GM21381 (cell line): ENCODE results near the gene BAIAP2.
"Not testable (repeated sequence)": the region's sequence is repeated elsewhere in the genome, so short reads cannot be mapped to it uniquely, and the experiment has no call there.

Experiments
- ATAC-seq: cut with Tn5 transposase; IDR thresholded peaks from one replicate; pipeline ENCODE4 v1.9.1; 2021; ENCODE audit warnings: mild to moderate bottlenecking, moderate library complexity; ENCODE audit not compliant: unreplicated experiment

BAIAP2 gene

GRCh38 chr17:81154016-81154415, 119.1 kb downstream of the BAIAP2 start:
- not testable (repeated sequence) for ATAC-seq

- no peak for ATAC-seq
Measured at GRCh38 chr17:81154961-81155360, 120.0 kb downstream of the BAIAP2 start.

GRCh38 chr17:81156866-81157805, 122.2 kb downstream of the BAIAP2 start:
- ATAC-seq, result no peak

- no peak for ATAC-seq
Measured at GRCh38 chr17:81157848-81158687, 123.1 kb downstream of the BAIAP2 start.

DNA sequence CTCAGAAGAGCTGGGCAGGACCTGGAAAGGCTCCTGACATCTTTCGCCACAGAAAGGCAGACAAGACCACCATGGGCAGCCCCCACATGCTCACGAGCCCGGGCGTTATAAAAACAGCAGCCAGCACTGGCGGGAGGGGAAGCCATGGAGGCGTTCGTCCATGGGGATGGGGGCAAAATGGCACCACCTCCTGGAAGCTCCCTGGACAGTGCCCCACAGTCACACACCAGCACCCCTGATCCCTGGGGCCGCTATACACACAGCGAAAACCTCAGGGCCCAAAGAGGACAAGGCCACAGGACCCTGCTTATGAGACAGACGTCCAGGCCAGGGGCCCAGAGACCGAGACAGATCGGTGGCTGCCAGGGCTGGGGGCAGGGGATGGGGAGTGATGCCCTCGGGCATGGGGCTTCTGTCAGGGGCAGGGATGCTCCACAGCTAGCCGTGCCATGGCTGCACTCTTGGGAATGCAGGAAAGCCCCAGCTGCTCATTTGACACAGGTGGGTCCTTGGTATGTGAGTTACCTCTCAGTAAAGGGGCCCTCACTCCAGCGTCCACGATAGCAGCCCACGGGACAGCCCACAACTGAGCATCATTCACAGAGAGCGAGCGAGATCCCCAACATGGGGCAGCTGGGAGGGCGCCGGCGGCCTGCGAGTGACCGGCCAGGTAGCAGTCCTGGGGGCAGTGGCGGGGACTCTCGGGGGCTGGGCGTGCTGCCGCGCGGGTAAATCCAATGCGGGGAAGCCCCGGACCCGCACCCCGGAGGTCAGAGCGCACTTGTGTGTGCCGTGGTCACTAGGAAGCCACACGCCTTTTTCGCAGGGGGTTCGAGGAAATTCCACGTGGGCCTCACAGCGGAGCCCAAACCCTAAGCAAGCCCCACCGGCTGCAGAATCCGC, 124.0 kb downstream of the BAIAP2 start:
- ATAC-seq, result no peak

DNA sequence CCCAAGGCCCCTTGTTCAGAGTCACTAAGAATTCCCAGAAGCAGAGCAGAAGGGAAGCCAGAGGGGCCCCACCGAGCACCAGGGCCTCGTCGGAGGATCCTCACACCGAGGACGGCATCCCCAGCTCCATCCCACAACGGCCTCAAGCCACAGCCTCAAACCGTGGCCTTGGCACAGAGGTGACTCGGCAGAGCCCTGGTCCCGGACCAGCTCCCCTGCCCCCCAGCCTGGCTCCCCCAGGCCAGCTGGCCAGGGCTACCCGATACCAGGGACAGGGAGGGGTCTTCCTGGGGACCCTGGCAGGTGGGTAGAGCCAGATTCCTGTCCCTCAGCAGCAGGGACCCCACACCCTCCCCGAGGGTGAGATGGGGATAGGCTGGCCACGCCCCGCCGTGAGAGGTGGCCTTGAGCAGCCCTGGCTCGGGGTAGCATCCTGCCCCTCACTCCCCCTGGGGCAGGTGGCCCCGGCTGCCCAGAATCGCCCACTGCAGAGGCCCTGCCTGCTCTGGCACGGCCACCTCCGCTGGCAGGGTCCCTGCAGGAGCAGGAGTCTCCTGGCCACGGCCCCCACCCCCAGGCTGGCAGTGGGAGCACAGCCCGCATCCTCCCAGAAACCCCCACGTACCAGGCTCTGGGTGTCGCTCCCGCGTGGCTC, 124.8 kb downstream of the BAIAP2 start:
- no peak for ATAC-seq

- no peak for ATAC-seq
Measured at GRCh38 chr17:81160306-81160705, 125.4 kb downstream of the BAIAP2 start.

GRCh38 chr17:81160747-81161453, 125.9 kb downstream of the BAIAP2 start:
- ATAC-seq, result no peak

GRCh38 chr17:81161536-81161935, 126.6 kb downstream of the BAIAP2 start:
- ATAC-seq, result no peak

- no peak for ATAC-seq
Measured at GRCh38 chr17:81161972-81162371, 127.0 kb downstream of the BAIAP2 start.

- ATAC-seq, result no peak
Measured at GRCh38 chr17:81162491-81162890, 127.5 kb downstream of the BAIAP2 start.

DNA sequence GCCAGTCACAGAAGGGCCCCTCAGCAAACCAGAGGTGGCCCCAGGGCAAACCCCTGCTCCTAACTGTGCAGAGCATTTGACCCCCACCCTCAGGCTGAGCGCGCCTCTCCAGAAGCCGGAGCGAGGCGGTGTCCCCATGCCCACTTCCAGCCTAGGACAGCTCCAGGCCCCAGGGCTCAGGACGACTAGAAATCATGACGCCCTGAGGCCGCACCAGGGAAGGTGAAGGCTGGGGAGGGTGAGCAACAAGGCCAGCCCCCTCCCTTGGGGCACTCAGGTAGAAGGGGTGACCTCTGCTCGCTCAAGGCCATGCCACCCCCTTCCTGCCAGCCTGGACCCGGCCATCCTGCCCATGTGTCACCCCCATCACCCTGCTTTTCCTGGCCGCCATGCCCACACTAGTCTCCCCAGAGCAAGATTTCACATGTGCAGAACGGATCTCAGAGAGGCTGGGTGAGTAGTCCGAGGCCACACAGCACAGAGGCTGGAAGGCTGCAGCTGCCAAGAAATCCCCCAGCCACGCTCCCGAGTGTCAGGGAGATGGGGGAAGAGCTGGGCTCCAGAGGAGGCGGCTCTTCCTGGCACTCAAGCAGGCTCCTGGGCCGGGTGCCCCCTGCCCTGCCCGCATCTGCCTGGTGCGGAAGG, 128.2 kb downstream of the BAIAP2 start:
- no peak for ATAC-seq

DNA sequence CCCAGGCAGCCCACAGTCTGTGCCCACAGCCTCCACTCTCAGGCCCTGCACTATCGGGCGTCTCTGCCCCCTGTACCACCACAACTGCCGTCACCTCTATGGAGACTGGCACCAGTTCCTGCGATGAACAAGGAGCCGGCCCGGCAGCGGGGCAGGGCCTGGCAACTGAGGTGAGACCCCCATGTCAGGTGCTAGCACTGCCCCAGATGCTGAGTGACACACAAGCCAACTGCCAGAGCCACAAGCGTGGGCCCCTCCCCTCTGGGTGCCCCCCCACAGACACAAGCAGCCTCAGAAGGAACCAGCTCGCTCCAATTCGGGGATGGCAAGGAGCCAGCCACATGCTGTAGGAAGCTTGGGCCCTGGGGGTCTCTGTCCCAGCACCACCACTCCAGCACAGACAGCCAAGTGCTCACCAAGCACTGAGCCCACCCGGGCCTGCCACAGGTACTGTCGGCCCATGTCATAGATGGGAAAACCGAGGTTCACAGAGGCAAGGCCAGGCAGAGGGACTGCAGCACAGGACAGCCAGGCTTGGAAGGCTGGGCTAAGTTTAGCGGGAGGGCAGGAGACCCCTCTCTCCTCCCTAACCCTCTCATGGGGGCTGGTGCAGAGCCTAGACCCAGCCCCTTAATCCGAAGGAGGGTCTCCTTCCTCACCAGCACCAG, 128.9 kb downstream of the BAIAP2 start:
- no peak for ATAC-seq

DNA sequence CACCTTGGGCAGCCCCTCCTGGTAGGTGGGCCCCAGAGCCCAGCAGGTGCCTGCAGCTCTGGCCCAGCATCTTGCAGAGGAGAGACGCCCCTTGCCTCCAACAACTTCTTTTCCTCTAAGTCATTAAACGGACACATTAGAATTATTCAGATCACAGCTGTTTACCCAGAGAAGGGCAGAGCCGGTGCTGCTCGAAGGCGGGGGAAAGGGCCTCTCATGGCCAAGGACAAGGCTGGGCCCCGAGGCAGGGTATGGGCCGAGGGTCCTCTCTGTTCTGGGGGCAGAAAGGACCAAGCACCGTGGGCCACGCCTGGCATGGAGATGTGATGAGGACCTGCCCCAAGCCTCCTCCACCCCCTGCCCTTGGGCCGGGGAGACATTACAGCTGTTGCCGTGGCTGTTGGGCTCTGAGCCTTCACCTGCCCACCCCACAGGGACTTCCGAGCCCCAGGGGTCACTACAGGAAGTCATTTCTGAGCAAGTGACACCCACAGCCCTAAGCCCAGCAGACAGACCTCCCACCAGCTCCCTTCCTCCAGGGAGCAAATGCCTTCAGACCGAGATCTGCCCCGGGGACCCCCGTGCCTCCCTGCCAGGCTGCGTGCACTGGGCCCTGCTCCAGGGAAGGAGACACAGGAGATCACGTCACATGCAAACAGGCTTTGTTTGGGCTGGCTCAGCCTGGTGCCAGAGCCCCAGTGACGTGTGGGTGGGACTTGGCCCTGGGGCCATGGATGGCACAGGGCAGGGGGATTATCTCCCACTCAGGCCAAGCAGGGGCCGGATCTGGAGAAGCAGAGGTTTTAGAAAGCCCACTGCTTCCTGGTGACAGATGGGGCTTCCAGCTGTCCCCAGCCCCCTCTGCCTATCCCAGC, 129.7 kb downstream of the BAIAP2 start:
- ATAC-seq, result no peak

DNA sequence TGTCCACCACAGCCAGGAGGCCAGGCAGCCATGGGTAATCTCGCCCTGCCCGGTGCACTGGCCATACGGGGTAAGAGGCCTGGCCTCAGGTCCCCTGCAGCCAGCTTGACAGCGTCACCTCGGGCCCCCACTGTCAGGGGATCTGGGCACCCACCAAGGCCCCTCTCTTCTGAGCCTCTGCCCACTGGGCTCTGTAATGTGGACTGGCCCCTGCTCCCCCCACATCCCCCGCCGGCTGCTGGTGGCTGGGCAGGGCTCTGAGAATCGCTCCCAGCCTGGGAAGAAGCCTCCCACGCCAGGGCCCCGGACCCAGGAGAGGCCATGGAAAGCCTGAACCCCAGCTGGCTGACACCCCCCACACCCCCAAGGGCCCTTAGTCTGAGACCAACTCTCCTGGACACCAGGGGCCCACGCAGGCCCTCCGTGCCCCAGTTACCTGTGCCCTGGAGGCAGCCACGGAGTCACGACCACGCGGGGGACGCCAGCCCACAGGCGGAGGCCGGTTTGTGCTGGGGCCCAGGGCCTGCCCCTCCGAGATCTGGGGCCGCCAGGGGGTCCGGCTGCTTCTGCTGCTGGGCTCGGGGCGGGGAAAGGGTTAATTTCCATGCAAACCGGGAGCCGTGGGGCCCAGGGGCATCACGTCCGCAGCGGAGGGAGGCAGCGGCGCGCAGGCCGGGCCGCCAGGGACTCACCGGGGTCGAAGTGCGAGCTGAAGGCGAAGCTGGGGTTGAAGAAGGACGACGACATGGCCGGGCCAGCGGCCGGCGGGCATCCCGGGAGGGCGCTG, 130.5 kb downstream of the BAIAP2 start, which contains the start of gene PVALEF:
Gene PVALEF (plus strand): TSS at position 262 of the 787 bp plus-strand sequence. CDS start 15,720 bp downstream, outside the sequence.
- no peak for ATAC-seq

DNA sequence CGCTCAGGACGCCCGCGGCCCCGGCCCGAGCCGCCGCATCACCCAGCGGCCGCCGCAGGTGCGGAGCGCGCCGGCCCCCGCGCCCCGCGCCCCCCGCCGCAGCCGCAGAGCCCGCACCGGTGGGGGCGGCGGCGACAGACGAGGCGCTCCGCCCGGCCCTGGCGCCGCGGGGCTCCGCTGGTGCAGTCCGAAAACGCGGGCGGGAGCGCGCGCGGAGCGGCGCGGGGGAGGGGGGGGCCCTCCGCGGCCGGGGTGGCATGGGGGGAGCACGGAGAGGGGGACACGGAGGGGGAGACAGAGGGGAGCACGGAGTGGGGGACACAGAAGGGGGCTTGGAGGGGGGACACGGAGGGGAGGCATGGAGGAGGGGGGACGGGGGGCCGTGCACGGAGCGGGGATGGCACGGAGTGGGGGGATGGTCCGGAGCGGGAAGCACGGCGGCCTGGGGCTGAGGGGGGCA, 131.1 kb downstream of the BAIAP2 start, which contains the start of gene AATK:
Gene AATK (minus strand): TSS at position 189 of the 460 bp plus-strand sequence. CDS start 229 bp downstream, outside the sequence.
- ATAC-seq, result no peak
